Fibroblast of mammary gland (primary cell): ENCODE results near the gene ACOXL.

Experiments
- DNase-seq: peaks from one replicate; pipeline ENCODE4 v3.0.0-alpha.2; 2010; ENCODE audit warnings: low read depth
- H3K4me3 ChIP-seq: 2 replicates; pipeline ENCODE4 v1.5.1; 2011; ENCODE audit warnings: low read depth, mild to moderate bottlenecking, low read length, moderate library complexity; ENCODE audit not compliant: control insufficient read depth
- CTCF ChIP-seq: conservative IDR thresholded peaks from 2 replicates; pipeline ENCODE4 v1.5.1; 2011; ENCODE audit warnings: low read depth, low read length, inconsistent platforms; ENCODE audit not compliant: control insufficient read depth, insufficient read depth

The ACOXL gene

DNA sequence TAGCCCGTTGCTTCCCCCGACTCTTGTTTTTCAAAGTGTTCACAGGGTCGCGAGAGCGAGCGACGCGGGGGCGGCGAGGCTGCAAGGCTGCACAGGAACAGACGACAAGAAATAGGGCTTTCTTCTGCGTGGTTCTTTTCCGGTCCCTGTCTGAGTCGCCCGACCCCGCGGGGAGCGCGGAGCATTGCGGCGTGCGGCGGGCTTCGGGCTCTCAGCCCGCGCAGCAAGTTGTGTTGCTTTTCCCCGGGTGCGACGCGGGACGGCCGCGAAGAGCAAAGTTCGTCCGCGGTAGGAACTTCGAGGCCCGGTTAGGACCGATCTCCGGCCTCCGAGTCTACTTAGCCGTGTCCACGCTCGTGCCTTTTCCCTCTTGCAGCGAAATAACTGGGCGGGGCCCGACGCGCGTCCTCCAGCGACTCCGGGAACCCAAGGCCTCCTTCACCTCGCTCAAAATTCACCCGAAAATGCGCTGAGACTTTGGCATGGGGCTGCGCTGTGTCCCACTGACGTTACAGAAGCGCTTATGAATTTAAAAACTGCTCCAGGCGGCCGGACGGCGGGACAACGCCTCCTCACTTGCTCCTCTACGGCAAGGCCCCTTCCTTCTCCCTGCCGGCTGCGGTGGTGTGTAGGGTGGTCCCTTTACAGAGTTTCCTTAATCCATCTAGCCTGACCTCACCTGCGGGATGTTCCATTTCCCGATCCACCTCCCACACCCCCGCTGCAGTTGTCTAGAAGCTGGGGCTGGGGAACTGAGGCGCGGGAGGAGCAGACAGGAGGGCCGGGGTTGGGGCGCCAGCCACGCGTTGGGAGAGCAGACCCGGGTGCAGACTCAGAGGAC is 386.8 kb downstream of the ACOXL start:
- TF ChIP-seq CTCF: no peak
- H3K4me3 ChIP-seq: no peak overlapping the region
- no peak for DNase-seq

- TF ChIP-seq CTCF: no peak
- no peak for DNase-seq
- H3K4me3 ChIP-seq: peak overlapping the region; percentile 40
Observed at GRCh38 chr2:111119822-111120252, 387.5 kb downstream of the ACOXL start.

- H3K4me3 ChIP-seq: peak within 1 kb of the TSS; percentile 72
- peak; percentile 80 for DNase-seq
- no peak for TF ChIP-seq CTCF
Observed at GRCh38 chr2:111120253-111121027, 388.1 kb downstream of the ACOXL start, which contains the start of gene BCL2L11. TSS of gene BCL2L11 (plus strand) at chr2:111120914. CDS start at chr2:111123746, 2,832 bp downstream.

DNA sequence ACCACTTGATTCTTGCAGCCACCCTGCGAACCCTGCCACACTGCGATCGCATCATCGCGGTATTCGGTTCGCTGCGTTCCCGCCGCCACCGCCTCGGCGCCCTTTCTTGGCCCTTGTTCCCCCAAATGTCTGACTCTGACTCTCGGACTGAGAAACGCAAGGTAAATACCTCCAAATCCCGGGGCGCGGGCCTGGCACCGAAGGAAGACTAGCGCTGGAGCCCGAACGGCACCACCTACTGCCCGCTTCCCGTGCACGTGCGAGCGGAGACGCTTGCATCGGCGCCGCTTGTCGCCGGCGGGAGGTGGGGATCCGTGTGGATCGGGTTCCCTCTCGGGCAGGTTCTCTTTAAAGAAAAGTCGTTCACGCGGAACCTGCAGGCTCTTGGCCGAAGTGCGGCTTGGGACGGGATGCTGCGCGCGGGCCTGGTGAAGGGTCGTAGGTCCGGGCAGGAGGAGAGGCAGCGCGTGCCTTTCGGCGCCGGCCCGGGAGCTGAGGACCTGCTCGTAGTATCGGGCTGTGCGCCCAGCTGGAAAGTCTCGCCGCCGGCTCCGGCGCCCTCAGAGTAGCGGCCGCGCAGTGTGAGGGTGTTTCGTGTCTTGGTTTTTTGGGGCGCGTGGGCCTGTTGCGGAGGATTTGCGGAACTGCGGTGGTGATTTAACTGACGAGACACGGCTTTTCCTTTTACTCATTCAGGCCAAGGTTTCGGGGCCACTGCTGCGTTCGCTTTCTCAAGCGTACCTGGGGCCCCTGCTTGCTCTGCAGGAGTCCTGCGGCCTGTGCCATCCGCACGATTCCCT is 388.9 kb downstream of the ACOXL start:
- peak; percentile 12 for DNase-seq
- TF ChIP-seq CTCF: no peak

DNA sequence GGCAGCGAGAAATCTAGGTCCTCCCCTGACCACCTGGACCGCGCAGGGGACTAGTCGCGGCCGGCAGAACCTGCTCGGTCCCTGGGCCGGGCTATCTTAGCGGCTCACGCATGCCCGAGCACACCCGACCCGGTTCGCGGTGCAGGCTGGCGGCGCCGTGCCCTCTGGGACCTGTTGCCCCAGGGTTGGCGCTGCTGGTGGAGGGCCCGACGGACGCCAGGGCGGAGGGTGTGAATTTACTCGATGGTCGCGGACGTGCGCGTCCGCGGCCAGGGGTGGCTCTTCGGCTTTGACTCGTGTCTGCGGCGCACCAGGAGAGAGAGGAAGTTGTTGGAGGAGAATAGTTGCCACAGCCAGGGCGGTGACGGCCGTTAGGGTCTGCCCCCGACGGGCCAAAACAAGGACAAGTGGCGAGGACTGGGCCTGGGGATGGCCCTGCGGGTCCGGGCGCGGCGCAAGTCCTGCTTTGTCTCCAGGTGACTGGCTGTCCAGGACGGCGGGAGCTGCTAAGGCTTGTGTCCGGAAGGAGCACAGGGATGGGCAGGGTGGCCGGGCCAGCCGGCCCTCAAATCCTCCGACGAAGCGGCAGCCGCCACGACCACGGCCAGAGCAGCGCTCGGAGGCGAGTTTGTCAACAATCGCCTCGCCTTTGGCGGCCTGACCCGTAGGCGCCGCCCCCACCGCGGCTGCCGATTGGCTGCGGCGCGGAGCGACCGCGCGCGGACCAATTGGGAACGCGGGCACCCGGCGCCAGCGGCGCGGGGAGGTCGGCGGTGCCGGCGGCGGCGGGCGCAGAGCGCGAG is 389.7 kb downstream of the ACOXL start:
- peak; percentile 81 for DNase-seq
- TF ChIP-seq CTCF: no peak
- peak overlapping the region; percentile 72 for H3K4me3 ChIP-seq

More for the DNA sequence above, 388.9 kb downstream of the ACOXL start:
- peak overlapping the region; percentile 72 for H3K4me3 ChIP-seq
